Measurements from ENCODE around the gene APOBEC3F.
A peak's percentile ranks its signal among the peaks of the same experiment; 100 is the strongest.
"Not testable (repeated sequence)": the region's sequence is repeated elsewhere in the genome, so short reads cannot be mapped to it uniquely, and the experiment has no call there.

APOBEC3F gene

DNA sequence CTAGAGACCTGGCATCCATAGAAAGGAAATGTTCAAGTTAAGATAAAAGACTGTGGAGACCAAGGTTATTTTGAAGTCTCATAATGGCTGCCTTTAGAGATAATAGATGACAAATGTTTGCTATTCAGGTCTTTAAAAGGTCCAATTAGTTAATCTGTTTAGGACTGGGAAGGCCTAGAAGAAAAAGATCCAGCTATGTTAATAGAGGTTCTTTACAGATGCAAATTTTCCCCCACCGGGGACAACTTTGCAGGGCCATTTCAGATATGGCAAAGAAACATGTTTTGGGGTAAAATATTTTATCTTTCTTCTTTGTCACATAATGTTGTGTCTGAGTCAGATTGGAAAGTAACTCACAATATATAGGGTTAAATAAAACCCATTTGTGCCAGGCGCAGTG, 33.3 kb downstream of the APOBEC3F start:
- no peak for DNase-seq (ENCODE audit: low read depth)

DNA sequence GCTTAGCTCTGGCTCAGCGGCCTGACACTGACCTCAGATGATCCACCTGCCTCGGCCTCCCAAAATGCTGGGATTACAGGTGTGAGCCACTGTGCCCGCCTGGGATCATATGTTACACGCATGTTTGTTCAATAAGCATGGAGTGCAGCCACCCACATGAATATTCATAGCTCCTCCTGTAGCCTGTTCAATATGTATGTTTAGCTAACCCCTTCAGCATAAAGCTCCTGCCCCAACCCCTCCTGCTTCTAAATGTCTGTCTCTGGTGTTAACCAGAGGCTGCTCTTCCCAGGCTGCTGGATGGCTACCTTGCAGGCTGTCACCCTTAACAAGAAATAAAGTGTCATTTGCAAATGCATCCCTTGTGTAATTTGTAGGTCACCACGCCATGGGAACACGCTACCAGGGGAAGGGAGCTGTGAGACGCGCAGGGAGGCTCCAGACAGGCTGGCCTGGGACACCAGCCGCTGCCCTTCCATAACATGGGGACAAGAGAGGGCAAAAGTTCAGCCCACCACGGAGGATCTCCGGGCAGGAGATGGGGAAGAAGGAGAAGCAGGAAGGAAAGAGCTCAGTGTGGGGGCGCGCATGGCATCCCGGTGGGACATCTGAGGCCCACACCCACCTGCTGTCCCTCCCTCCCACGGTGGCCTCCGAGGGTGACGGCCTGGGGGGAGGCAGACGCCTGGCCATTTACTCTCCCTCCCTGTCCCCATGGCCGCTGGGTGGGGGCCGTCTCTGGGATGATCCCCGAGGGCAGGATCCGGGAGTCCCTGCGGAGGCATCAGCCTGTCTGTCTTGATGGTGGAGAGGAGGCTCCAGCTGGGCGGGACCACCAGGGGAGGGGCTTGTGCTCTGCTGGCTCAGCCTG, 35.7 kb downstream of the APOBEC3F start:
- not testable (repeated sequence) for DNase-seq (ENCODE audit: low read depth)

DNA sequence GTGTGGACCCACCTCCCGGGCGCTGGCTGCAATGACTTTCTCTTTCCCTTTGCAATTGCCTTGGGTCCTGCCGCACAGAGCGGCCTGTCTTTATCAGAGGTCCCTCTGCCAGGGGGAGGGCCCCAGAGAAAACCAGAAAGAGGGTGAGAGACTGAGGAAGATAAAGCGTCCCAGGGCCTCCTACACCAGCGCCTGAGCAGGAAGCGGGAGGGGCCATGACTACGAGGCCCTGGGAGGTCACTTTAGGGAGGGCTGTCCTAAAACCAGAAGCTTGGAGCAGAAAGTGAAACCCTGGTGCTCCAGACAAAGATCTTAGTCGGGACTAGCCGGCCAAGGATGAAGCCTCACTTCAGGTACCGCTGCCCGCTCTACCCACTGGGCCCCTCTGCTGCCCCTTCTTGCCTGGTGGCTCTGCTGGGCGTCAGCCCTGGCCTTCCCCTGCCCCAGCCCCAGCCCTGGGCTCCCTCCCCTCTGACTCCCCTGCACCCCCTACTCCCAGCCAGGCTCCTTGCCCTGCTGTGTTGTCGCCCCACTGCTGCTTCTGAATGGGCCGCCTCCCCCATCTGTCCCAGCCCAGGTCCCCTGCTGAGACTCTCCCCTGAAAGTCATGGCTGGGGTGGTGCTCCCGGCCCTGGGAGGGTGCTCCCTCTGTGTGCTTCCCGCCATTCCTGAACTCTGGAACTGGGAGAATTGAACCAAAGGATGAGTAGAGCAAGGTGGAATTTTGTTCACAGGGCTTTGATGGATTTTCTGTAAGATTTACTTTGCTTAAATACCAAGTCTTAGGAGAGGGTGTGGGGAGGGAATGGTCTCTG, 36.6 kb downstream of the APOBEC3F start, which contains the start of gene APOBEC3G:
TSS of gene APOBEC3G (plus strand) at position 250 of the 815 bp plus-strand sequence. CDS start at position 337, 87 bp downstream.
- peak; percentile 6 for DNase-seq (ENCODE audit: low read depth)

DNA sequence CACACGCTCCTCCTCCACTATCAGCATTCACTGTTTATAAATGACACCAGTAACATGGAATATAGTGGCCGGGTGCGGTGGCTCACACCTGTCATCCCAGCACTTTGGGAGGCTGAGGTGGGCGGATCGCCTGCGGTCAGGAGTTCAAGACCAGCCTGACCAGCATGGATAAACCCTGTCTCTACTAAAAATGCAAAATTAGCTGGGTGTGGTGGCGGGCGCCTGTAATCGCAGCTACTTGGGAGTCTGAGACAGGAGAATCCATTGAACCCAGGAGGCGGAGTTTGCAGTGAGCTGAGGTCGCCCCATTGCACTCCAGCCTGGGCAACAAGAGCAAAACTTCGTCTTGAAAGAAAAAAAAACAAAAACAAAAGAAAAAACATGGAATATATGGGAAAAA, 37.2 kb downstream of the APOBEC3F start:
- DNase-seq (ENCODE audit: low read depth) = not testable (repeated sequence)

DNA sequence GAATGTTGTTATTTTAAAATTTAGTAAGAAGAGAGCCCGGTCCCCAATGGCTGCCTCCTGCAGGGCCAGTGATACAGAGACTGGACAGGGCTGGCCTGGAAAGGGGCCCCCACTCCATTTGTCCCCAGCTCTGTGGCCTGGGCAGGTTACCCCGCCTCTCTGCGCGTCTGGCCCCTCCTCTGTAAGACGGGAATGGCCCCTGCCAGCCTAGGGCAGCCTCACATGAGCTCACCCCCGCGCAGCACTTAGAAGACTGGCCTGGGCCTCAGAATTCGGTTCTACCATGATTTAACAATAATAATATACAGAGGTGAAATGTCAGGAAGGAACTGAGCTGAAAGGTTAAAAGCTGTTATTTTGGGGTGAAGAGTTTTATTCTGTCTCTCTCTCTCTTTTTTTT, 37.7 kb downstream of the APOBEC3F start:
- no peak for DNase-seq (ENCODE audit: low read depth)

DNA sequence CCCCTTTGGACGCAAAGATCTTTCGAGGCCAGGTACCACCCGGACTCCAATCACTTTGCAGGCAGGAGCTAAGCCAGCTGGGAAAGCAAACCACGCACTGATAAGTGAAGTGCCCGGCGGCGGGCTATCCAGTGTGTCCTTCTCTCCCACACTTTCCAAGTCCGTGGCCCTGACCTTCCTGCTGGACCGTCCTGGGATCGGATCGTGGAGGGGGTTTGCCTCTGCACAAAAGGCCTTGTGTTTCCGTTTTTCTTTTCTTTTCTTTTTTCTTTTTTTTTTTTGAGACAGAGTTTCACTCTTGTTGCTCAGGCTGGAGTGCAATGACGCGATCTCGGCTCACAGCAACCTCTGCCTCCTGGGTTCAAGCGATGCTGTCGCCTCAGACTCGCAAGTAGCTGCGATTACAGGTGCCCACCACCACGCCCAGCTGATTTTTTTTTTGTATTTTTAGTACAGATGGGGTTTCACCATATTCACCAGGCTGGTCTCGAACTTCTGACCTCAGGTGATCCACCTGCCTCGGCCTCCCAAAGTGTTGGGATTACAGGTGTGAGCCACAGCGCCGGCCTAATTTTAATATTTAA, 38.5 kb downstream of the APOBEC3F start:
- DNase-seq (ENCODE audit: low read depth) = not testable (repeated sequence)

DNA sequence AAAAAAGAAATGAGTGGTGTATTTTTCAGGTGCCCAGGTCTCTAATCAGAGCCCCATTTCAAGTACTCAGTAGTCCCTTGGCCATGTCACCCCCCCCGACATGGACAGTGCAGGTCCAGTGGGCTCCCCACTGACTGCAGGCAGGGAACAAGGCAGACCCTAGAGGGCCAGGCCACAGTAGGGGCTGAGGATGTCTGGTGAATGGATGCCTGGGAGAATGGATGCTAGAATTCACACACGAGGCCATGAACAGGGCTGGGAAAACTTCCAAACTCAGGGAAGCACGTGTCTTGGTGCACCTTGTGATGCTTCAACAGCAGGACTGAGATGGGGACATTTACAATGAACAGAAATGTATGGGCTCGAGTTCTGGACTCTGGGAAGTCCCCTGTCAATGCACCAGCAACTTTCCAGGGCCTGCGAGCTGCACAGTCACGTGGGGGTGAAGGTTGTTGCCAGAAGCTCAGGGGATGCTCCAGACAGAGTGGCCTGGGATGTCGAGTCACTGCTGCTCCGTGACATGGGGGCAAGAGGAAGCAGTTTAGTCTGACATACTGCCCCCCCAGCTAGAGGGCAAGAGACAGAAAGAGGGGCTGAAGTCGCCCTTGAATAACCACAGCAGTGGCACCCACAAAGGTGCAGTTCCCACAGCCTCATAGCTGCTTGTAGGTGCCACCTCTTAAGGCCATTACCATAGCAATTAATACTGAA, 39.5 kb downstream of the APOBEC3F start:
- no peak for DNase-seq (ENCODE audit: low read depth)

DNA sequence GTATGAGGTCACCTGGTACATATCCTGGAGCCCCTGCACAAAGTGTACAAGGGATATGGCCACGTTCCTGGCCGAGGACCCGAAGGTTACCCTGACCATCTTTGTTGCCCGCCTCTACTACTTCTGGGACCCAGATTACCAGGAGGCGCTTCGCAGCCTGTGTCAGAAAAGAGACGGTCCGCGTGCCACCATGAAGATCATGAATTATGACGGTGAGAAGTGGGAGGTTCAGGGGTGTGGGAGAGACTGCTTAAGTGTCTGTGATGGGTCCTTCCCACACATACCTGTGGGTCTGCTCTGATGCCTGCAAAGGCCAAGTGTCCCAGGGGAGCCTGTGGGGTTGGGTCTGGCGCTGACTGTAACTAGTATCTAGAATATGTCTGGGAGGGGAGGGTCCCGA, 40.4 kb downstream of the APOBEC3F start:
- DNase-seq (ENCODE audit: low read depth) = no peak

DNA sequence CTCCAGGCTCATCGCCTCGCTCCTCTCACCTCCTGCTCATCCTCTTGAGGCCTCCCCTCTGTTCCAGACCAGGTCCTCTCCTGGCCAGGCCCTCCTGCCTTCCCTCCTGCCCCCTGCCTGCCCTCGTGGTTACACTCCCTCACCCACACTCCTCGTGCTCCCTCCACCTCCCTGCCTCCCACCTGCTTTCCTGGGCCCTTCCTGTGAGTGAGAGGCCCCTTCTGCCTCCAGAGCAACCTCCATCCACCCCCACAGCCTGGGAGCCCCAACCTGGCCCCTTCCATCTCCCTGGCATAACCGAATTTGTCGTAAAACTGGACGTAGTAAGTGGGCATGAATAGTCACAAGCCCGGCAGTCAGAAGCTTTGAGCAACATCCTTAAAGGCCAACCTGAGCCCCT, 40.9 kb downstream of the APOBEC3F start:
- DNase-seq (ENCODE audit: low read depth) = no peak

DNA sequence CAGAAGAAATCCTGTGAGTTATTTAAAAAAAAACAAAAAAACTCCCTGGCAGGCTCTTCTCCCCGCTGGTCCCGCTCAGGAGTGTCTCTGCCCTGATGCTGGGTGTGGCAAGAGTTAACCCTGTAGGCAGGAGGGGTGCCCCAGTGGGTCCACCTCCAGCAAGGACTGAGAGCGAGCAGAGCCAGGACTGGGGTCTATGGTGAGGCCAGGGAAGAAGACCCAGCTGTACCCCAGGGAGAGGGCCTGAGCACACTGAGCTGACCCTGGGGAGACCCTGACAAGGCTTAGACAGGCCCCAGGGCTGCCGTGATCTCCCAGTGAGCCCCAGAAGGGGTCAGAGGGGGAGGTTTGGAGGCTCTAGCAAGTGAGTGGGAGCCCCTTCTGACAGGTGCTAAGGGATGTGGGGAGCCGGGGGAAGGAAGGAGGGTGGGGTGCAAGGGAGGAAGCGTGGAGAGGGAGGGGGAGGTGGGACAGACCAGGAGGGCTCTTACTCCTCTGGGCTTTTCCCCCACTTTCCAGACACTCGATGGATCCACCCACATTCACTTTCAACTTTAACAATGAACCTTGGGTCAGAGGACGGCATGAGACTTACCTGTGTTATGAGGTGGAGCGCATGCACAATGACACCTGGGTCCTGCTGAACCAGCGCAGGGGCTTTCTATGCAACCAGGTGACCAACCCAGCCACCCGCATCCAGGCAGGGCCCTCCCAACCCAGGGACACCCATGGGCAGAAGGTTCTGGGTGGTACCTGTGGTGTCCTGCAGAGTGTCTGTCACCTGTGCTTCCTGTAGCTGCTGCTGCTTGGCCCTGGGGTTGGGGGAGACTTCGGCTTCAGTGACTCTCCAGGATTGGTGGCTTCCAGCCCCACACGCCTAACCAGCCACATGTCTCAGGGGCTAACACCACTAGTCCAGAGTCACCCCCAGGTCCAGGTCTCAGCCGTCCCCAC, 42.8 kb downstream of the APOBEC3F start:
- DNase-seq (ENCODE audit: low read depth) = no peak

DNA sequence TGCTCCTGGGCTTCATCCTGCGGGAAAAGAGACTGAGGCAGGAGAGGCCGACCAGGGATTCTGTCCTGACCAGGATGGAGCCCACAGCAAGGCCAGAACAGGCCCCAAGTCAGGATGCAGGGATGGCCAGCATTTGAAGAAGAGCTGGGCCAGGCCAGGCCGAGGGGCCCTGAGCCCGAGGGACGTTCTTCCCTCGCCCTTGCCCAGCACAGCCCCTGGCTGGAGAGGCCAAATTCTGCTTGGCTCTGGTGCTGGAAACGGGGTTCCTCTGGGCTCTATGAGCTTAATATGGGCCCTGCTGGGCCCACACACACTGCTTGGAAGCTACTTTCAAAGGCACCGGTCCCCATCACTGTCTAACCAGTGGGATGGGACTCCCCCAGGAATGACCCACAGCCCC, 44.0 kb downstream of the APOBEC3F start:
- DNase-seq (ENCODE audit: low read depth) = no peak

DNA sequence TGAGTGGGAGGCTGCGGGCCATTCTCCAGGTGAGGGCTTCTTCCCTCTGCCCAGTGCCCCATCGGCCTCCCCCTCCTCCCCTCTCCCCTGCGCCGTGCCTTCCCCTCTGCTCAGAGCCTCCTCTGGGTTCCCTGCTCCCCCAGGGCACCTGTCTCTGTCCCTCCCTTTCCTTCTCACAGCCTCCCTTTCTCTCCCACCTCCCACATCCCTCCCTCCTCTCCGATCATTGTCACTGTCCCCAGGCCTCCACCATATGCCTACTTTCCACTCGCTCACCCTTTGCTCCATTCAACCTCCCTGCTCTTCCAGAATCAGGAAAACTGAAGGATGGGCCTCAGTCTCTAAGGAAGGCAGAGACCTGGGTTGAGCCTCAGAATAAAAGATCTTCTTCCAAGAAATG, 46.4 kb downstream of the APOBEC3F start:
- no peak for DNase-seq (ENCODE audit: low read depth)

DNA sequence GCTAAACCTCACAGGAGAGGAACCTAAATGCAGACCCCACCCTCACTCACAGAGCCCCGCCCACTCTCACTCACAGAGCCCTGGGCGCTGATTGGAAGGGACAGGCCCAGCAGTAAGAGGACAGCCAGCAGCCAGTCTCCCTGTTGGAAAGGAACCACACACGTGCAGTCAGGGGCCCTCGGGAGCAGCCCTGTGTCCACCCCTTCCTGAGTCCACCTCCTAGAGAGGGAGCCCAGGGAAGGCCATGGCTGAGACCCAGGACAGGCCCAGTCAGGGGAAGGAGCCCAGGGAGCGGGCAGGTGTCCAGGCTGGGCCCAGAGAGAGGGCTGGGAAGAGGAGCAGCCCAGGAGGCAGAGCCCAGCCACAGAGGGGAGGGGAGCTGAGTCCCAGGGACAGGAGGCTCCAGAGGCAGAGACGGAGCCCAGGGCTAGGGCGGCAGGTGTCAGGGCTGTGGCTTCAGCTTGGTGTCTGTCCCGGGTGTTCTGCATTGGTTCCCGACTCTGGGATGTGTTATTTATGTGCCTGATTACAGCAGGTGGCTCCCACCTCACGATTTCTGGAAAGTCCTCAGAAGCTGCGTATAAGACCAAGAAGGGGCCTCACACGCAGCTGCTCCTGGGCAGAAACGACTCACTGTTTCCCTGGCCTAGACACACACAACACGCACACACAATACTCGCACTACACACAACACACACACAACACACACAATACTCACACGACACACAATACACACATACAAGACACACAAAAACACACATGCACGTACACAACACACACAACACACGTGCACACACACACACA, 47.4 kb downstream of the APOBEC3F start:
- DNase-seq (ENCODE audit: low read depth) = no peak

DNA sequence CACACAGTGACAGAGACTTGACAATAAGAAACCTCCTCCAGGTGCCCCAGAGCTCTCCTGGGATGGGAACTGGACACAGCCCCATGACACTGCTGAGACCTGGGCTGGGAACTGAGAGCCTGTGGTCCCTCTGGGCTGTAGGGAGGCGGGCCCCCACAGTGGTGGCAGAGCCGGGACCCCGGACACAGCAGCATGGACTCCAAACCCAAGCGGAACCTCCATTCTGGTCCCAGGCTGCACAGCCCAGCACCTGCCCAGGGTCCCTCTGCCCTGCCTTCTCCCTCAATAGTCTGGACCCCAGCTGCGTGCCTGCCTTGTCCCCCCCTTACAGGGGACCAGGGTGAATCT, 48.0 kb downstream of the APOBEC3F start:
- no peak for DNase-seq (ENCODE audit: low read depth)

DNA sequence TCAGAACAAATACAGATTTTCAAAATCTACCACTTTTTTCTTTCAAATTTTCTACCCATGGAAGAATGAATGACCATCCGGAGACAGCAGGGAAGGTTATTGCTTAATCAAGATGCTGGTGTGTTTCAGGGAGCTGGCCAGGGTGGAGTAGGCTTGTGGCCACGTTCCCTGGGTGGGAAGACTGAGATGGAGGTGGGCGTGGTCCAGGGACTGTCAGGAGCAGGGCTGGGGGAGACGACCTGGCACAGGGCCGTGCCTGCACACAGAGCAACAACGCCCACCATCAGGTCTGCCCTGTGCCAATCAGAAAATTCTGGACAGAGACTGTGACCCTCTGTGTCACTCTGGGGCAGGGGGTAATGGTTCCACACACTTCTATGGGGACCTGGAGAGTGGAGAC, 49.3 kb downstream of the APOBEC3F start:
- DNase-seq (ENCODE audit: low read depth) = no peak

DNA sequence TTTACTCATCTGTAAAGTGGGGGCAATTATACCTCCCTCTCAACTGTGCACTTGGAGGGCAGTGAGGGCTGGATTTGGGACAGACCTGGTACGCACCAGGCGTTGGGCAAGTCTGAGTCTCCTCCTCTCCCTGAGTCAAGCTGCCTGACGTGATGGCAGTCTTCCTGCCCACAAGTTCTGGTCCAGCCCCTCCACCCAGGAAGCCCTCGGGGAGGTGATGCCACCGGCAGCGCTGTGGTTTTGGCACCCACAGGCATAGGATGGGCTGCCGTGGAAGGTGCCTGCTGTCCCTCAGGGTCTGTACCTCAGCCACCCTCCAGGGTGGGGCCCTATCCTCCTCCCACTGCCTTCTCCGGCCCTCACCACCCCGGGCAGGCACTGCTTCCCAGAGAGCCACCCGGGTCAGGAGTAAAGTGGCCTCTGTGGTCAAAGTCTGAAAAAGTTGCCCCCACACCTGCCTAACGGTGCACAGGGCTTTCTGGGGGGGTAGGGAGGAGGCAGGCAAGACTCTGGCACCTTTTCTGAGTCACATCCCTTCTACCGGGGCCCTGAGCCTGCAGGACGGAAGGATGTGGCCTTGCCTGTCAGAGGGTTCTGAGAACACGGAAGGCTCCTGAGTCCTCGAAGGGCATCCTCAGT, 49.9 kb downstream of the APOBEC3F start:
- DNase-seq (ENCODE audit: low read depth) = no peak

DNA sequence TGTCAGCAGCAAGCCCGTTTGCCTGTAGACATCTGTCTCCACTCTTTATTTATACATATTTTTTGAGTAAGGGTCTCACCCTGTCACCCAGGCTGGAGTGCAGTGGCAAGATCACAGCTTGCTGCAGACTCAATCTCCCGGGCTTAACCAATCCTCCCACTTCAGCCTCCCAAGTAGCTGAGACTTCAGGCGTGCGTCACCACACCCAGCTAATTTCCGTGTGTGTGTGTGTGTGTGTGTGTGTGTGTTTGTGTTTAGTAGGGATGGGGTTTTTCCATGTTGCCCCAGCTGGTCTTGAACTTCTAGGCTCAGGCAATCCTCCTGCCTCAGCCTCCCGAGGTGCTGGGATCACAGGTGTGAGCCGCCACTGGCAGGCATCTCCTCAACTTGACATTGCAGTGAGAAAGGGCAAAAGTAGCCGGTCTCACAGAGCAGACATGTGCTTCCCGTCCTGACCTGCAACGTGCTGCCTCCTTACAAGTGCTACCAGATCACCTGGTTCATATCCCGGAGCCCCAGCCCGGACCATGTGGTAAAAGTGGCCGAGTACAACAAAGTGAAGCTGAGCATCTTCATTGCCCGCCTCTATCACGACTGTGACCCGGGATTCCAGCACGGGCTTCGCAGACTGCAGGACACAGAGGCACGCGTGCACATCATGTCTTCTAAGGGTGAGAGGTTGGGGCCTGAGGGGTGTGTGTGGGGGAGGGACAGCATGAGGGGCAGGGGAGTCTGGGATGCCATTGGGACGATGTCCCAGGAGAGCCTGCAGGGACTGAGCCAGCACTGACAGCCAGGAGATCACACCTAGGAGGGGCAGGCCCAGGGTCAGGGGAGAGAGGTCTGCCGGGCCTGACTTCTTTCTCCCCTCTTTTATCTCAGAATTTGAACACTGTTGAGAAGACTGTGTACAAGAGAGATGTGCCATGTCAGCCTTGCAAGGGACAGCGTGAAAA, 50.7 kb downstream of the APOBEC3F start:
- DNase-seq (ENCODE audit: low read depth) = no peak

DNA sequence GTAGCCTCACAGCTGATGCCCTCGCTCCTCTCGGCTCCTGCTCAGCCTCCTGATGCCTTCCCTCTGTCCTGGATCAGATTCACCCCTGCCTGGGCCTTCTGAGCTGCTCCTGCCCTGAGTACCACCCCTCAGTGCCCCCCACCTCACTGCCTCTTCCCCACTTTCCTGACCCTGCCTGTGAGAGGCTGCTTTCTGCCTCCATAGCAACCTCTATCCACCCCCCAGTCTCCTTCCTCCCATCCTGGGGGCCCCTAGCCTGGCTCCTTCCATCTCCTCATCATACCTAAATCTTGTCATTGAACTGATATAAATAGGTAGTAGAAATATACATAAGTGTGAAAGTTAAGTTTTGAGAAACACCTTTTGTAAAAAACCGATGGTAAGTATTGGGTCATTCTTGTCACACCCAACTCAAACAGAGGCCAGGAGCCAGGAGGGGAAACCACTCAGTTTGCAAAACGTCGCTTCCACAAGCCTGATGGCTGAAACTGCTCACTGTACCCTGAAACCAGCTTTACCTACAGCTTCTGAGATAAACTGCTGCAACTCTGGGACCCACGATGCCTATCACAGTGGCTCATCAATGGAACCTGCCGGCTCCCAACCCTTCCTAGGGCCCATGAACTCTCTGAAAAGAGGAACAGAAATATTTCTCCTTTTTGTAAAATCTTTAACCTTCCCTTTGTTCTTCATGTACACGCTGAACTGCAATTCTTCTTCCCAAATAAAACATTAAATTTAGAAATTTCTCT, 51.6 kb downstream of the APOBEC3F start:
- no peak for DNase-seq (ENCODE audit: low read depth)
